WTC11 (cell line): ENCODE measurements around the gene KAZN.

Source experiments
- ESRRA ChIP-seq: sonication (generic); formaldehyde crosslinking; IDR thresholded peaks from 2 replicates; pipeline ENCODE4 v1.8.1; 2022; ENCODE audit warnings: mild to moderate bottlenecking, missing genetic modification reagents, borderline replicate concordance
- ETV6 ChIP-seq: sonication (generic); formaldehyde crosslinking; IDR thresholded peaks from 2 replicates; pipeline ENCODE4 v1.8.1; 2022; ENCODE audit warnings: mild to moderate bottlenecking, missing genetic modification reagents
- GRHL2 ChIP-seq: fragments of 250-450 bp; sonication (Bioruptor Pico); IDR thresholded peaks from 2 replicates; pipeline ENCODE4 v1.8.0; 2022; ENCODE audit warnings: mild to moderate bottlenecking, moderate library complexity; ENCODE audit not compliant: insufficient replicate concordance, severe bottlenecking
- JUN ChIP-seq: sonication (generic); formaldehyde crosslinking; IDR thresholded peaks from 2 replicates; pipeline ENCODE4 v1.8.0; 2023; ENCODE audit warnings: mild to moderate bottlenecking, missing genetic modification reagents
- NFYB ChIP-seq: sonication (generic); formaldehyde crosslinking; conservative IDR thresholded peaks from 2 replicates; pipeline ENCODE4 v1.8.0; 2022; ENCODE audit warnings: low read depth, missing genetic modification reagents
- NR2C2 ChIP-seq: sonication (generic); formaldehyde crosslinking; IDR thresholded peaks from 2 replicates; pipeline ENCODE4 v1.8.0; 2022; ENCODE audit warnings: mild to moderate bottlenecking, missing genetic modification reagents
- ZNF121 ChIP-seq: sonication (generic); formaldehyde crosslinking; IDR thresholded peaks from 2 replicates; pipeline ENCODE4 v1.8.0; 2023; ENCODE audit warnings: missing genetic modification reagents
- TF ChIP-seq, protein P1 (sequence below): fragments of 250-450 bp; sonication (Bioruptor Pico); IDR thresholded peaks from 2 replicates; pipeline ENCODE4 v2.1.2; 2022; ENCODE audit warnings: mild to moderate bottlenecking, moderate library complexity
- TF ChIP-seq, protein P2 (sequence below): fragments of 200-600 bp; IDR thresholded peaks from 2 replicates; pipeline ENCODE4 v1.8.0; 2022; ENCODE audit warnings: antibody characterized with exemption
- TF ChIP-seq, protein P3 (sequence below): sonication (generic); formaldehyde crosslinking; IDR thresholded peaks from 2 replicates; pipeline ENCODE4 v1.8.1; 2022; ENCODE audit warnings: mild to moderate bottlenecking, missing genetic modification reagents, moderate library complexity, borderline replicate concordance

DNA sequence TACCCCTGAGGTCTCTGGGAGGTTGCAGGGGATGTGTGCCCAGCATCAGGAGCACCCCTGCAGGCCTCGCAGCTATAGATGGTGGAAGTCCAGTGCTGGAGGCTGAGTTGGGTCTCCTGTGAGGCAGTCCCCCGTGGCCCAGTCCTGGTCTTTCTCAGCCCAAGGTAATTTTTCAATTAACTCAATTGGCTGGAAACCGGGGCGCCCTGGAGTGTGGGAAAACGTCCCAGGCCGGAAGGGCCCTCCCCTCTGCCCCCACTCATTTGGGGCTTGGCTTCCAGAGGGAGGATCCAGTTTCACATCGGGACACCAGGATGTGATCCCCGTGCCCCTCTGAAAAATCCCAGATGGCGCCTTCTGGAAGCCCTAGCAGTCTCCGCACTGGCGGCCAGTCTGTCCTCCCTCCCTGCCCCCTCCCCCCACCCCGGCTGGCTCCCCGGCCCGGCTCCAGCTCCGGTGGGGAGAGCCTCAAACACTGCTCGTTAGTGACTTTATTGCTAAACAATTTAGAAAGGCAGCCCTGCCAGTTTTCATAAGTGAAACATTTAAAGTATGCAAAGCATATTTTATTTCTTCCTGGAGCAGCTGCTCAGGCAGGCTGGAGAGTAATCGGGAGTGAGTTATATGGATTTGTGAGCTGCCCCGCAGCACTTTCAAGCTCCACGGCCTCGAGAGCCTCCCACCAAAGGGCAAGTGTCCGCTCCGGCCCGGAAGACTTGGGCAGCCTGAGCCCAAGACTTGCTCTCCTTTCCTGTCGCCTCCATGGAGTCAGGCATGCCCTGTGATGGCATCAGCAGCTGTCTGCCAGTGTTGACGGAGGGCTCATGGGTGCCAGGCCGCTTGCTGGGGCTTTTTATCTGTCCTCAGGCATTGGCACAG lies 346.9 kb downstream of the KAZN start:
- TF ChIP-seq, protein P1, sequence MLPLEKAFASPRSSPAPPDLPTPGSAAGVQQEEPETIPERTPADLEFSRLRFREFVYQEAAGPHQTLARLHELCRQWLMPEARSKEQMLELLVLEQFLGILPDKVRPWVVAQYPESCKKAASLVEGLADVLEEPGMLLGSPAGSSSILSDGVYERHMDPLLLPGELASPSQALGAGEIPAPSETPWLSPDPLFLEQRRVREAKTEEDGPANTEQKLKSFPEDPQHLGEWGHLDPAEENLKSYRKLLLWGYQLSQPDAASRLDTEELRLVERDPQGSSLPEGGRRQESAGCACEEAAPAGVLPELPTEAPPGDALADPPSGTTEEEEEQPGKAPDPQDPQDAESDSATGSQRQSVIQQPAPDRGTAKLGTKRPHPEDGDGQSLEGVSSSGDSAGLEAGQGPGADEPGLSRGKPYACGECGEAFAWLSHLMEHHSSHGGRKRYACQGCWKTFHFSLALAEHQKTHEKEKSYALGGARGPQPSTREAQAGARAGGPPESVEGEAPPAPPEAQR (CRISPR knock-in tag): no peak
- TF ChIP-seq NFYB (no peak), ZNF121 (CRISPR knock-in tag) (no peak), GRHL2 (CRISPR knock-in tag) (no peak), NR2C2 (no peak), JUN (CRISPR knock-in tag) (no peak), ETV6 (CRISPR knock-in tag) (no peak), ESRRA (no peak)
- TF ChIP-seq, protein P2, sequence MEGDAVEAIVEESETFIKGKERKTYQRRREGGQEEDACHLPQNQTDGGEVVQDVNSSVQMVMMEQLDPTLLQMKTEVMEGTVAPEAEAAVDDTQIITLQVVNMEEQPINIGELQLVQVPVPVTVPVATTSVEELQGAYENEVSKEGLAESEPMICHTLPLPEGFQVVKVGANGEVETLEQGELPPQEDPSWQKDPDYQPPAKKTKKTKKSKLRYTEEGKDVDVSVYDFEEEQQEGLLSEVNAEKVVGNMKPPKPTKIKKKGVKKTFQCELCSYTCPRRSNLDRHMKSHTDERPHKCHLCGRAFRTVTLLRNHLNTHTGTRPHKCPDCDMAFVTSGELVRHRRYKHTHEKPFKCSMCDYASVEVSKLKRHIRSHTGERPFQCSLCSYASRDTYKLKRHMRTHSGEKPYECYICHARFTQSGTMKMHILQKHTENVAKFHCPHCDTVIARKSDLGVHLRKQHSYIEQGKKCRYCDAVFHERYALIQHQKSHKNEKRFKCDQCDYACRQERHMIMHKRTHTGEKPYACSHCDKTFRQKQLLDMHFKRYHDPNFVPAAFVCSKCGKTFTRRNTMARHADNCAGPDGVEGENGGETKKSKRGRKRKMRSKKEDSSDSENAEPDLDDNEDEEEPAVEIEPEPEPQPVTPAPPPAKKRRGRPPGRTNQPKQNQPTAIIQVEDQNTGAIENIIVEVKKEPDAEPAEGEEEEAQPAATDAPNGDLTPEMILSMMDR: no peak
- TF ChIP-seq, protein P3, sequence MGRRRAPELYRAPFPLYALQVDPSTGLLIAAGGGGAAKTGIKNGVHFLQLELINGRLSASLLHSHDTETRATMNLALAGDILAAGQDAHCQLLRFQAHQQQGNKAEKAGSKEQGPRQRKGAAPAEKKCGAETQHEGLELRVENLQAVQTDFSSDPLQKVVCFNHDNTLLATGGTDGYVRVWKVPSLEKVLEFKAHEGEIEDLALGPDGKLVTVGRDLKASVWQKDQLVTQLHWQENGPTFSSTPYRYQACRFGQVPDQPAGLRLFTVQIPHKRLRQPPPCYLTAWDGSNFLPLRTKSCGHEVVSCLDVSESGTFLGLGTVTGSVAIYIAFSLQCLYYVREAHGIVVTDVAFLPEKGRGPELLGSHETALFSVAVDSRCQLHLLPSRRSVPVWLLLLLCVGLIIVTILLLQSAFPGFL (CRISPR knock-in tag): no peak
